GM18867 (cell line): ENCODE measurements around the gene CFP.
"Not testable (repeated sequence)": the region's sequence is repeated elsewhere in the genome, so short reads cannot be mapped to it uniquely, and the experiment has no call there.

Experiments
- ATAC-seq: cut with Tn5 transposase; IDR thresholded peaks from one replicate; pipeline ENCODE4 v1.9.1; 2021; ENCODE audit warnings: mild to moderate bottlenecking, moderate library complexity; ENCODE audit not compliant: unreplicated experiment

CFP gene

DNA sequence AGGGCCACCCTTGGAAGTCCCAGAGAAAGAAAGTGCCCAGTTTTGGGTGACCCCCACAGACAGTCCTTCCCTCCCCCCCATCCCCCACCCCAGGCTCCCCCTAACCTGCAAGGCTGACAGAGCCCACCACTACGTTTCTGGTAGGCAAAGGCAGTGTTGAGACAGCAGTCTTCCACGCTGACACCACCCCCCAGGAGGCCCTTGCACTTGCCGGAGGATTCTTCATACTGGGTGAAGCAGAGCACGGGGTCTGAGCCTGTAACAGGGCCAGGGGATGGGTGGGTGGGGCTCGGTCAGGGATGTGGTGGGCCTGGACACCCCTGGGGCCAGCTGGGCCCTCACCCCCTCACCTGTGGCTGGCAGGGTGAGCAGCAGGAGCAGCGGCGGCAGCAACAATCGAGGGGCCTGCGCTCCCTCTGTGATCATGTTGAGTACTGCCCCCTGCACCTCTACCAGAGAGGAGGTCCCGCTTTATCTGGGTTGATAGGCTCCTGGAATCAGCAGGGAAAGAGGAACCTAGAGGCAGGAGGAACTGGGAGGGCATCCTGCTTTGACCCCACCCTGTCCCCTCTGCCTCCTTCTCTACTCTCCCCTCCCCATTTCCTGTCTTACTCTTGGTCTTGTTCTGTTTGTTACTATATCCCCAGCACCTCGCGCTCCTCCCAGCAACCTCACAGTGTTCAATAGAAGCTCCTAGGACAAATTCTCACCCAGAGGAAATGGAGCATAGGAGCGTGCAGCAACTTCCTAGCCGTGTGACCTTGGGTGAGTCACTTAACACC lies at the start of gene CFP:
Gene CFP, minus strand, starts transcription at position 512 of the 782 bp plus-strand sequence. Its CDS starts 86 bp downstream, at position 426.
- ATAC-seq, result no peak

DNA sequence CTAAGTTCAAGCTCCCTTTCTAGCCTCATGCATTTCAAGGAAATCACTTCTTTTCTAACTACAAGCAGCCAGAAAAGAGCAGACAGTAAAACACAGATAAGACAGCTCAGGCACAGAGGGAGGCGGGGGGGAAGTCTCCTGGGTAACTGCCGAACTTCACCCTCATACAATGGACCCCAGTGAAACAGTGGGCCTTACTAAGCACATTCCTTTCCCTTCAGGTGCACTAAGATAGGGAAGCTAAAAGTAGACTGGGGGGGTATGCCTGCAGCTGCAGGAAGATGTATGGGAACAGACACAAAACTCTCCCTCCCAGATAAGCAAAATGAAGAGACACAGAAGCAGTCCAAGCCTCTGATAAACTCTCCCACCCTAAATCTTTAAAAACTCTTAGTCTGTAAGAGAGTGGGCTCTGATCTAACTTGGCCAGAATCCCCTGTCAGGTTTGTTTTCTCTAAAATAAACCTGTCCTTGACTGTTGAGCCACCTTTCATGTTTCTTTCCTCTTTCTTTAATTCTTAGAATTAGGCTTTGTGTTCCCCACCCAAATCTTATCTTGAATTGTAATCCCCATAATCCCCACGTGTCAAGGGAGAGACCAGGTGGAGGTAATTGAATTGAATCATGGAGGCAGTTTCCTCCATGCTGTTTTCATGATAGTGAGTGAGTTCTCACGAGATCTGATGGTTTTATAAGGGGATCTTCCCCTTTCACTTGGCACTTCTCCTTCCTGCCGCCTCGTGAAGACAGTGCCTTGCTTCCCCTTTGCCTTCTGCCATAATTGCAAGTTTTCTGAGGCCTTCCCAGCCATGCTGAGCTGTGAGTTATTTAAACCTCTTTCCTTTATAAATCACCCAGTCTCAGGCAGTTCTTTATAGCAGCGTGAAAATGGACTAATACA lies 46.5 kb upstream of the CFP start:
- not testable (repeated sequence) for ATAC-seq

DNA sequence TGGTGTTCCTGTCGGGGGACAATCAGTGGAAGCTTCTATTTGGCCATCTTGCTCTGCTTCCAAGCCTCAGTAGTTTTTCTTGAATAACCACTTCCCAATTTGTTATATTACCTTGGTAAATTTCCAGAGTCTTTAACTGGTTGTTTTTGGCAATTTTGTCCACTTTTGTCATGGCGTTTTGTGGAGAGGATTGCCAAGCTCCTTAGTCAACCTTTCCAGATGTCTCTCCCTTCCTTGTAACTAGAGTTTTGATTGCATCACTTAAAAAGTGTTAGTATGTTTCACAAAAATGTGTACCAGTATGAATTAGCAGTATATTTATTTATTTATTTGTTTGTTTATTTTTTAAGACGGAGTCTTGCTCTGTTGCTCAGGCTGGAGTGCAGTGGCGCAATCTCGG lies 45.0 kb upstream of the CFP start:
- no peak for ATAC-seq

DNA sequence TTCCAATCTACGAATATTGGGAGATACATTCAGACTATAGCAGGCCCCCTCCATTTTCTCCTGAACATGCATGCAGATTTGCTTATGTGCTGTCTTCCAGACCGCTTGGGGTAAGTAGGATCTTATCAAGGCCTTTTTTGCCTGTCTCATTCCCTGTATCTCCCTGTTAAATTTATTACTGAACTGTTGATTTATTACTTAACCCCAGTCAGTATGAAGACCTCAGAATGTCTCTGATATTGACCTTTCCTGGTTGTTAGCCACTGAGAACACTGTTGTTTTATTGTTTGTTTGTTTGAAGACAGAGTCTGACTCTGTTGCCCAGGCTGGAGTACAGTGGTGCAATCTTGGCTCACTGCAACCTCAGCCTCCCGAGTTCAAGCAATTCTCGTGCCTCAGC lies 36.1 kb upstream of the CFP start:
- not testable (repeated sequence) for ATAC-seq

DNA sequence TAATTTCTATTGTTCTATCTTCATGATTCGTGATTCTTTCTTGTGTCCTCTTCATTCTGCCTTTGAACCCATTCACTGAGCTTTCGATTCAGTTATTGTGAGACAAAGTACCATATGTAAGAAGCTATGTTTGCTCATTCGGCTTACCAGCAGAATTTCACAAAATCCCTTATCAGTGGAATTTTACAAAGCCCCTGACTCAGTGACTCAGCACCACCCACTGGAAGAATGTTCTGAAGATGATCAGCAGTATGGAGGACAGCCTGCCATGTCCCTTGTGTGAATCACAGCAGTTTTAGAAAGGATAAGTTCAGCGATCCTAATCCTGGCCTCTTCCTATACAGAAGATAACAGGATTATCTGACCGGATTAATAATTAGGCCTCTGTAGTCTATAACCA lies 35.0 kb upstream of the CFP start:
- ATAC-seq, result no peak

GRCh38 chrX:47662144-47662657 lies 32.5 kb upstream of the CFP start:
- ATAC-seq, result no peak

- no peak for ATAC-seq
Measured at GRCh38 chrX:47661539-47661938, 31.8 kb upstream of the CFP start.

GRCh38 chrX:47659421-47659726 lies 29.6 kb upstream of the CFP start:
- ATAC-seq, result no peak

- peak; percentile 83 for ATAC-seq
Measured at GRCh38 chrX:47658684-47659420, 29.1 kb upstream of the CFP start, which contains the start of gene UXT. Gene UXT, minus strand, starts transcription at chrX:47659180. Its CDS starts 253 bp downstream, at chrX:47658927.

DNA sequence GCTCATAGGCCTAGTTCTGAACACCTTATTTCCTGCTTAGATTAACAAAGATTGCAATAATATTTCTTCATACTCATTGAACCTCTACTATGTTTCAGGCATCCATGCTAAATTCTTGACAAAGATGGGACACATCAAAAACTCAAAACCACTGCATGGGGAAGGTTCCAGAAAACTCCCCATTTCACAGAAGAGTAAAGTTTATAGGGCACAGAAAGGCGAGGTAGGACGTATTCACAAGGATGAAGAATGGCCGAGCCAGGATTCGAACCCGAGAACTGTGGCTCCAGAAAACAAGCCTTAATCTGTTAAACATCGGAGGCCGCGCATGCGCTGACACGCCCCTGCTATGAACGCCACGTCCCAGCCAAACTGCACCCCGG lies 28.6 kb upstream of the CFP start:
- ATAC-seq, result no peak

- ATAC-seq, result no peak
Measured at GRCh38 chrX:47651043-47651905, 21.5 kb upstream of the CFP start.

DNA sequence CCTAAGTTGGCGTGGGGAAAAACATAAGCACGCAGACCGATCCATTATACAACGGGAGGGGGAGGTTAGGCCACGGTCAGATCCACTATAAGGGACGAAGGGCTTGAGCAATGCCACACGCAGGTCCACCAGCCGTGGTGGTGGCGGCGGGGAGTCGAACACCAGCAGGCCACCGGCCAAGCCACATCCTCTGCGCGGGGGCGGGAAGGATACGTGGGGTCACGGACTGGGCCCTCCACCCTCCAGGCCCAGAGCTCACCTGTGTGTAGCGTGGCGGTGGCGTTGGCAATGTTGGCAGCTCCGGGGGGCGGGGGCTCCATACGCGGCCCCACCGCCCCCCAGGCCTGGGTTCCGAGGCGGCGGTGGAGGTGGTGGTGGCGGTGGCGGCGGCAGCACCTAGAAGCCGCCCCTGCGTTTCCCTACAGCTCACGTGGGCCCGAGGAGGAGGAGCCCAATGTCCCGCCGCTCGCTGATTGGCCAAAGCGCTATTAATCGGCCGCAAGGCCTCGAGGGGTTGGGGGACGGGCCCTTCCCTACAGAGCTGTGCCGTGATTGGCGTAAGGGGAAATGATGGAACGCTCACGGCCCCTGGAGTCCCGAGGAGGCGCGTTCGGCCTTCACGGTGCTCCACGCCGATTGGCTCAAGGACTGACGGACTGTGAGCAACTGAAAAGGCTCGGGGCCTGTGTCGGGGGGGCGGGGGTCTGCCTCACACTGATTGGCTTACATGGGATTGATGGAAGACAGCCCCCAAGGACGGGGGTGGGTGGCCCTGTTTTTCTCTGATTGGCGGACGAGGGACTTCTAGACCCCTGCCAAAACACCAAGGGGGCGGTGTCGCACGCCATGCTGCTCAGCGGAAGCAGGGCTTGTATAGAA lies 20.7 kb upstream of the CFP start, which contains the start of gene ELK1:
Gene ELK1, minus strand, starts transcription at position 400 of the 879 bp plus-strand sequence. CDS start 9,122 bp downstream, outside the sequence.
- ATAC-seq, result peak; percentile 89

GRCh38 chrX:47649781-47650163 lies 20.0 kb upstream of the CFP start:
- no peak for ATAC-seq

GRCh38 chrX:47649271-47649670 lies 19.5 kb upstream of the CFP start:
- no peak for ATAC-seq

GRCh38 chrX:47648376-47648775 lies 18.6 kb upstream of the CFP start:
- ATAC-seq, result no peak

DNA sequence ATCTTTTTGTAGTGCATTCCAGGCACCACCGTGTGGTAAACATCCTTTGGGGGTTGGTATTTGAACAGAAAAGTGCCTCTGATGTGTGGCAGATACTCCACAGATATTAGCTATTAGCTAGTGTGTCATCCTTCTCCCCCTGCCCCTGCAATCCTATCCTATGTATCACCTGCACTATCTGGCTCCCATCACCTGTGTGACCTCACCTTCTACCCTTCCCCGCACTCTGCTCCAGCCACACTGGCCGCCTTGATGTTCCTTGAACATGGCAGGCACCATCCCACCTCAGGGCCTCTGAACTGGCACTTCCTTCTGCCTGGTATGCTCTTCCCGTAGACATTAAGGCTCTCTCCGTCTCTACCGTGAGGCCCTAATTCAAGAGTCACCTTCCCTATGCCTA lies 16.9 kb upstream of the CFP start:
- no peak for ATAC-seq

GRCh38 chrX:47645530-47645929 lies 15.8 kb upstream of the CFP start:
- no peak for ATAC-seq

GRCh38 chrX:47644557-47645091 lies 14.9 kb upstream of the CFP start:
- peak; percentile 45 for ATAC-seq

- no peak for ATAC-seq
Measured at GRCh38 chrX:47643926-47644325, 14.2 kb upstream of the CFP start.
